ENCODE results near the gene NAP1L1. TPM values are rescaled to one million over a fixed set of nuclear protein-coding genes. Genes with fewer than 3 reads are reported as not detected.

Gene NAP1L1
- total RNA-seq, 4 donors from 2014 or later, result 103 to 279 (median 201) TPM

- Histone ChIP-seq H3K27me3 (no peaks in the 10 kb centered on the region), H3K36me3 (no peaks in the 10 kb centered on the region), H3K27ac (no peak overlapping the region), H3K4me1 (peaks cover 0 to 26% (median 5%) of the 10 kb centered on the region in 3 donors), H3K4me3 (no peak overlapping the region), H3K9me3 (no peaks in the 10 kb centered on the region)
- WGBS, 2 donors, result 16 to 22% methylated on average over 13 of the region's 13 CpGs
- no peak for DNase-seq
- intact Hi-C loops (cut with DNase I), result loop anchor here (5.0 to 10.0 kb wide), 2 partner anchors 307 to 510 kb away; partner anchors contain the start of gene BBS10
- peak; percentile 46 to 92 (median 84) for TF ChIP-seq CTCF (IDR thresholded peaks at IDR 0.05)
- TF ChIP-seq POLR2A (IDR thresholded peaks at IDR 0.05), result no peak
Measured at GRCh38 chr12:76037130-76038103, 47.1 kb downstream of the NAP1L1 start.

- no peak overlapping the region for H3K4me3 ChIP-seq
- H3K27me3 ChIP-seq, result no peaks in the 10 kb centered on the region
- no peaks in the 10 kb centered on the region for H3K36me3 ChIP-seq
- no peaks in the 10 kb centered on the region for H3K9me3 ChIP-seq
- H3K4me1 ChIP-seq, result peaks cover 0 to 28% (median 5%) of the 10 kb centered on the region in 3 donors
- WGBS, 2 donors, result 48 to 80% methylated on average over 2 to 3 of the region's 3 CpGs
- TF ChIP-seq CTCF (IDR thresholded peaks at IDR 0.05) (no peak), POLR2A (IDR thresholded peaks at IDR 0.05) (no peak)
- no peak for DNase-seq
- intact Hi-C loops (cut with DNase I), result loop anchor here (5.0 to 10.0 kb wide), 2 partner anchors 310 to 508 kb away; partner anchors contain the start of gene BBS10
- no peak overlapping the region for H3K27ac ChIP-seq
Measured at GRCh38 chr12:76035045-76035444, 49.4 kb downstream of the NAP1L1 start.

GRCh38 chr12:76033081-76034011 lies 51.1 kb downstream of the NAP1L1 start:
- Histone ChIP-seq H3K27ac (peak overlapping the region; percentile 94 to 99 (median 98)), H3K27me3 (no peaks in the 10 kb centered on the region), H3K36me3 (no peaks in the 10 kb centered on the region), H3K4me3 (peak overlapping the region in 3 of 4 donors; percentile 85 to 99 (median 86)), H3K9me3 (no peaks in the 10 kb centered on the region), H3K4me1 (peaks cover 0 to 45% (median 5%) of the 10 kb centered on the region in 3 donors)
- intact Hi-C loops (cut with DNase I), result loop anchor here (10.0 kb wide), 1 partner anchor 311 kb away; the partner anchor contains the start of gene BBS10
- TF ChIP-seq POLR2A (IDR thresholded peaks at IDR 0.05) (no peak), CTCF (IDR thresholded peaks at IDR 0.05) (no peak)
- no peak for DNase-seq
- 67 to 71% methylated on average over 5 of the region's 5 CpGs for WGBS, 2 donors

- Histone ChIP-seq H3K36me3 (no peaks in the 10 kb centered on the region), H3K27me3 (no peaks in the 10 kb centered on the region), H3K4me3 (peak overlapping the region; percentile 70 to 99 (median 86)), H3K9me3 (no peaks in the 10 kb centered on the region), H3K4me1 (peaks cover 0 to 50% (median 3%) of the 10 kb centered on the region in 3 donors), H3K27ac (peak overlapping the region; percentile 94 to 99 (median 98))
- no peak for DNase-seq
- TF ChIP-seq POLR2A (IDR thresholded peaks at IDR 0.05) (no peak), CTCF (IDR thresholded peaks at IDR 0.05) (no peak)
- intact Hi-C loops (cut with DNase I), result loop anchor here (10.0 kb wide), 1 partner anchor 312 kb away; the partner anchor contains the start of gene BBS10
- WGBS, 2 donors, result 1 to 9% methylated on average over 18 to 39 of the region's 58 CpGs
Measured at GRCh38 chr12:76032043-76032981, 52.2 kb downstream of the NAP1L1 start.
